GM19372 (cell line): Measurements from ENCODE around the gene CCDC73.
"Not testable (repeated sequence)": the region's sequence is repeated elsewhere in the genome, so short reads cannot be mapped to it uniquely, and the experiment has no call there.

Experiments
- ATAC-seq: cut with Tn5 transposase; IDR thresholded peaks from one replicate; pipeline ENCODE4 v1.9.1; 2021; ENCODE audit warnings: mild to moderate bottlenecking, low read depth, moderate library complexity; ENCODE audit not compliant: unreplicated experiment

The CCDC73 gene

DNA sequence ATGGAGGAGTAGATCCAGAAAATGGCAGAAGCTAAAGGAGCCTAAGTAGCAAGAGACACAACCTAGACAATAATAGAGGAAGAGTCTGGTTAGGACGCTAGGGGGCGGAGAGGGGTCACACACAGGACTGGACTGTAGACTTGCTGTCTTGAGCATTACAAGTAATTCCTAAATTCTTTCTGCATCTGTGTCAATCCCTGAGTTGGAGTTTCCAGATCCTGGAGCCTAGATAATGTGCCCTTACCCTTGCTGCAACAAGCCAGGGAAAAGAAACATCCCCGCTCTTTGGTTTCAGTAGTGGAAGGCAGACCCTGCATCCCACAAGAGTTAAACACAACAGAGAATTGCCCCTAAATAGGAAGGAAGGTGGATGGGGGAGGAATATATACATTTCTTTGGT is 14.9 kb upstream of the CCDC73 start:
- ATAC-seq, result peak; percentile 97

DNA sequence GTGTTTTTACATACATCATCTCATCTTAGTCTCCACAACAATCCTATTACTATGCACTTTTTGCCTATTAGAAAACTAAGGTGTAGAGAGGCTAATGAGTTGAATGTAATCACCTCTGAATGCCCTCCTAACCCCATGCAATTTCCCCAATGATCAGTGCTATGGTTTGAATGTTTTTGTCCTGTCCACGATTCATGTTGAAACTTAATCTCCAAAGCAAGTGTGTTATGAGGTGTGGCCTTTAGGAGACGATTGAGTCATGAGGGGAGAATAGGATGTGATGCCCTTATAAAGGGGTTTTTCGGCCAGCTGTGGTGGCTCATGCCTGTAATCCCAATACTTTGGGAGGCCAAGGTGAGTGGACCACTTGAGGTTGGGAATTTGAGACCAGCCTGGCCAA is 2.0 kb upstream of the CCDC73 start:
- ATAC-seq, result no peak

DNA sequence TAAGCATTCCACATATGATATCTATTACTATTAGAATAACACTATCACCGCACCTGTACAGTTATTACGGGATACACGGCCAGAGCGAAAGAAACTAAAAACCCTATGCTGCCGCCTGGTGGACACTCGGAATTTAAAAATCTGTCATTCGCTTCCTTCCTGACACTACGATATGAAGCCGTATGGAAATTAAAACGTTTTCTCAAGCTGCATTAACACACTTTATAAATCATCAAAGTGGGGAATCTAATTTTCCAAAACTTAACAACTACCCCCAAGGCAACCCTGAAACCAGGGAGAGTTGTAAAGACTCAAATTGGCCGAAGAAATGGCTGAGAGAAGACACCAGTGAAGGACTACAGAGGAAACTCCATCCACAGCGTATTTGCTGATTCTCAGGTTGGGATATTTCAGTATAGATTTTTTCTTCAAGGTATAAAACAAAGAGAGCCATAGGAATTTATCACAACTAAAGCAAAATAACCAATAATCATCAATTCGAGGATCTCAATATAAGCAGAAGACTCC is 1.4 kb downstream of the CCDC73 start:
- no peak for ATAC-seq

DNA sequence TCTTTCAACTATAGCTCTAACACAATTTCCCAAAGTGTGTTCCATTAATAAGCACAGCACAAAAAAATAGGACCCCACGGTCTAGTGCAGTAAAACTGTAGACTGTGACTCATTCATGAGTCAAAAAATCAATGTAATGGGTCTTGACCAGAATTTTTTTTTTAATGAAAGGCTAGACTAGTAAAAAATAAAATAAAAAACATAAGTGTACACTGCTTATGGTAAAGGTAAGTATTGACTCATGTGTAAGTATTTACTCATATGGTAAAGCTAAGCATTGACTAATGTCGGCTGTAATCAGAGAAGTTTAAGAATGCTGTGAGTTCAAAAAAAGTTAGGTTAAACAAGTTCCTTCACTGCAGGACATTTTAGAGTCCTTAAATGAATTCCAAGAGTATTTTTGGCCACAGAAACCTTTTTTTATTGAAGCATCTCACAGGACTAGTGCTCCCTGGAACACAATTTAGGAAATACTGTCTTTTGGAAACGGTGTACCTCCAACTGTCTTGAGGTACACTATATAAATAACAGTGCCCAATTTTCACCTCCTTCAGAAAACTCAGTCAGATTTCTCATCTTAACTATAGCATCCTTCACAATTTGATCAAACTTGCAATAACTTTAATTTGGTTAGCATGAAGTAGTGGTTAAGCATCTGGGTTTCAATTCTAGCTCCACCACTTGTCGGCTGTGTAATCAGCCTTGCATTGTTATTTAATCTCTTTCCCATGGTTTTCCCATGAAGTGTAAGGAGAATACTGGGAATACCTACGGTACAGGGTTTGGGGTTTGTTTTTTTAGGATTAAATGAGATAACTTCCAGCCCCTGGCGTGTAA is 2.1 kb downstream of the CCDC73 start:
- ATAC-seq, result no peak

DNA sequence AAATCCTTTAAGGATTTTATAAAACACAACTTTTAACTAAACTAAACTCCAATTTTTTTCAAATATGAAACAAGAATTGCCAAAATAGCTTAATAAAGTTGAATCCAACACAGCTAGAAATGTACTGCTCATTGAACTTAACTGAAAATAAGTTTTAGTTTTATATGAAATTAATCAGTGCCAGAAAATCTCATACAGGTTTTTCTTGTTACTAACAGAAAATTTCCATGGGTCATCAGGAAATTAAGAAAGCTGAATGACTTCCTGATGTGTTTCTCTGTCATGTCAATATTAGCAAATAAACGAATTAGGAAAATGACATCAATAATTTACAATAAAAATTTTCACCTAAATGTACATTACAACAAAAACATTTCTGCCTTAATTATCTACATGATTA is 3.5 kb downstream of the CCDC73 start:
- ATAC-seq, result no peak

DNA sequence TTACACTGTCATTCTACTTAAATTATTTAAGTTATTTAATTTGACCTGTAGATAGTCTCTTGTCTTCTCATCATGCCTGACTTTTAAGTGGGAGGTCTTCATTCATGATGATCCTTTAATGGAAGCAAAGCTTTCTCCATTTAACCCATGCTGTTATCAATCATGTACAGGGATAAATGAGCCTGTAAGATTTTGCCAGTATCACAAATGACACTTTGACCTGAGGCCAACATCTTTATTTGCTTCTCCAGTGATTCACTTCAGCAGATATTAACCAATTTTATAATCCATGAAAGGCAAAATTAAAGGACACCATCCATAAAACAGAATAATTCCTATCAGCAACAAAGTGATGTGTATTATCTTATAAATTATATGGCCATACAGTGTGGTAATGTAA is 7.7 kb downstream of the CCDC73 start:
- ATAC-seq, result no peak

DNA sequence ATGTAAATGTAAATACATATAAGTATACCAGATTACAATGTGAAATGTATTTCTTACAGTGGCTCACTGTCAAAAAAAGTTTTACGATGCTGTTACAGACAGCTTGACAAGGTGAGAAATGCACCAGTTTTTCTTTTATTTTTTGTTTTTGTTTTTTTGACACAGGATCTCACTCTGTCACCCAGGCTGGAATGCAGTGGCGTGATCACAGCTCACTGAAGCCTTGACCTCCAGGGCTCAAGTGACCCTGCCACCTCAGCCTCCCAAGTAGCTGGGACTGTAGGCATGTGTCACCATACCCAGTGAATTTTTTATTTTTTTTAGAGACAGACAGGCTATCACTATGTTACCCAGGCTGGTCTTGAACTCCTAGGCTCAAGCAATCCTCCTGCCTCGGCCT is 9.2 kb downstream of the CCDC73 start:
- ATAC-seq, result no peak

DNA sequence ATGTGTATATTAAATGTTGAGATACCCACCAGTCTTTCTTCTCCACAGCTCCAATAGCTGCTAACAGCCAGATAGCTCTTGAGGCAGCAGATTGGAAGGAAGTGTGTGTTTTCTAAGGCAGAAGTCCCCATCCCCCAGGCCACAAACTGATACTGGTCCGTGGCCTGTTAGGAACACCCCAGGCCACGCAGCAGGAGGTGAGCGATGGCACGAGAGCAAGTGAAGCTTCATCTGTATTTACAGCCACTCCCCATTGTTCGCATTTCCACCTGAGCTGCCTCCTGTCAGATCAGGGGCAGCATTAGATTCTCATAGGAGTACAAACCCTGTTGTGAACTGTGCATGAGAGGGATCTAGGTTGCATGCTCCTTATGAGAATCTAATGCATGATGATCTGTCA is 12.7 kb downstream of the CCDC73 start:
- no peak for ATAC-seq

DNA sequence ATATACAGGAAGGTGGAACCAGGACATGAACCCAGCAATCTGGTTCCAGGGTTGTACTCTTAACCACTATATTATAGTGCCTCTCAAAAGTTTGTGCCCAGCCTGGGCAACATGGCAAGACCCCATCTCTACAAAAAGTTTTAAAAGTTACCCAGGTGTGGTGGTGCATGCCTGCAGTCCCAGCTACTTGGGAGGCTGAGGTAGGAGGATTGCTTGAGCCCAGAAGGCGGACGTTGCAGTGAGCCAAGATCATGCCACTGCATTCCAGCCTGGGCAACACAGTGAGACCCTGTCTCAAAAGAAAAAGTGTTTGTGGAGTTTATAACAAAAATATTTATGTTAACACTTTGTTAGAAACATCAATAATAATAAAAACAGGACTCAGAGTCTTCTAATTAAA is 13.6 kb downstream of the CCDC73 start:
- not testable (repeated sequence) for ATAC-seq

DNA sequence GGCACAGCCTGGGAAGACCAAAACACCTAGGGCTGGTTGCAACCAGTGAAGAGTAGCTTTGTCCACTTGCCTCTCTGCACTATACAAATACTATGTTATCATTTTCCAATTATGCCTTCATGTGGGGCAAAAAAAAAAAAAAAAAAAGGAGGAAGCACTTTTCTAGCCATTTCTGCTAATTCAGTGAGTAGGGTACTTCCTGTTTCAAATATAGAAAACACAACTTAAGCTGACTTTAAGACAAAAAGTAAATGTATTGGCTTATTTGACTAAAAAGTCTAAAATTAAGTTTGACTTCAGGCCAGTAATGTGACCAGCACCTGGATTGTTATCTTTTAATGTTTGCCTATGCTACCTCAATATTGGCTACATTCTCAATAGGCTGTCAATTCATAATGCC is 15.3 kb downstream of the CCDC73 start:
- no peak for ATAC-seq

DNA sequence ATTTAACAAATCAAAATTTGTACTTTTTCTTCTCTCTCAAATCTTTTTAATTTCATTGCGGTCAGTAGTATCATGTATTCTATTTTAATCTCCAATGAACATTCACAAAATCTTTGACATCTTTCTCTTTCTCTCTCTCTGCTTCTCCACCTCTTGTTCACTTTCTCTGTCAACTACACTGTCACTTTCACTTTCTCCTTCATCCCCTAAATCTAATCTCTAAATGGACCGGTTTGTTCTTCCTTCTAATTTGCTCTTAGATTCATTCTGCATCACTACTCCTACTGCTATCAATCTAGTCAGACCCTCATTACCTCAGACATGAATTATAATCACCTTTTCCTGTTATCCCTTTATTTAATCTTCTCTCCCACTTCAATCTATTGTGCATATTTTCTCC is 18.6 kb downstream of the CCDC73 start:
- no peak for ATAC-seq

DNA sequence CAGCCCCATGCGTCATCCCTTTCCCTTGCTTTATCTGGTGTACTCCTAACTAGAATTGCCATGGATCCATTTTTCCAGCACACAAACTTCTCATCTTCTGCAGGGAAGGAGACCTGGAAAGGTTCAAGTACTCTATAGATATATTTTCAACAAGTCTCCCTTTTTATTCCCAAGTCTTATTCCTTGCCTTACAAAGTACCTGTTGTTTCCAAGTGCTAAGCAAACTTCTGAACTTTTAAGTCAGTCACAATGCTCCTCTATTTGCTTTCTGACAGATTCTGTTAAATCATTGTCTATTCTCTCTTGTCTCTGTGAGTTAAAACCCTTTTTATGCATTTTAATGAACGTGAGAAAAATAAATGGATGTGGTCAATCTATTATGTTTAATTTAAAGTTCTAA is 20.4 kb downstream of the CCDC73 start:
- no peak for ATAC-seq

DNA sequence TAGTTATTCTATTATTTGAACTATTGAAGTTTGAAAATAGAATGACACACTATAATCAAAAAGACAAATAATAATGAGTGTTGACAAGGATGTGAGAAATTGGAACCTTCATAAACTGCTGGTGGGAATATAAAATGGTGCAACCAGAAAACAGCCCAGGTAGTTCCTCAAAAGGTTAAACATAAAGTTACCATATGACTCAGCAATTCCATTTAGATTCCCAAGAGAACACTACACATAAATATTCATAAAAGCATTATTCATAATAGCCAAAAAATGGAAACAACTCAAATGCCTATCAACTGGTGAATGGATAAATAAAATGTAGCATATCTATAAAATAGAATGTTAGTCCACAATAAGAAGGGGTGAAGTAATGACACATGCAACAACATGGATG is 21.7 kb downstream of the CCDC73 start:
- ATAC-seq, result no peak

DNA sequence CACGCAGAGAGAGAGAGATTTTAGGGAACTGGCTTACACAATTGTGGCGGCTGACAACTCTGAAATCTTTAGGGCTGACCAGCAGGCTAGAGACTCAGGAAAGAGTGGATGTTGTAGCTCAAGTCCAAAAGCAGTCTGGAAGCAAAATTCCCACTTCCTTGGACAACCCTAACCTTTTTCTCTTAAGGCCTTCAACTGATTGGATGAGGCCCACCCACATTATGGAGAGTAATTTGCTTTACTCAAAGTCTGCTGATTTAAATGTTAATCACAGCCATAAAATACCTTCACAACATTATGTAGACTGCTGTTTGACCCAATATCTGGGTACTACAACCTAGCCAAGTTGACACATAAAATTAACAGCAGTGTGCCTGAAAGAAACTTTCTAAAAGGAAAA is 32.7 kb downstream of the CCDC73 start:
- not testable (repeated sequence) for ATAC-seq

DNA sequence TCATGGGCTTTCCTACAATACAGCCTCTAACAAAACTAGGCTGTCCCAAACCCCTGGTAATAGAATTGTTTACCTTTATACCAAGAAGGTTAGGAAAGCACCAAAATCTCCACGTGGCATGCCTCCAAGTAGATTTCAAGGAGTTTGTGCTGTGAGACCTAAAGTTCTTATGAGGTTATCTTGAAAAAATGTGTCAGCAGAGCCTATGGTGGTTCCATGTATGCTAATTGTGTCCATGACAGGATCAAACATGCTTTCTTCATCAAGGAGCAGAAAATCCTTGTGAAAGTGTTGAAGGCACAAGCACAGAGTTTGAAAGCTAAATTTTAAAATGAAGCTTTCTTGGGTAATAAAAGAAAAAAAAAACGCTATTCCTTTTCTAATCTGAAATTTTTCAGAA is 36.2 kb downstream of the CCDC73 start:
- no peak for ATAC-seq

DNA sequence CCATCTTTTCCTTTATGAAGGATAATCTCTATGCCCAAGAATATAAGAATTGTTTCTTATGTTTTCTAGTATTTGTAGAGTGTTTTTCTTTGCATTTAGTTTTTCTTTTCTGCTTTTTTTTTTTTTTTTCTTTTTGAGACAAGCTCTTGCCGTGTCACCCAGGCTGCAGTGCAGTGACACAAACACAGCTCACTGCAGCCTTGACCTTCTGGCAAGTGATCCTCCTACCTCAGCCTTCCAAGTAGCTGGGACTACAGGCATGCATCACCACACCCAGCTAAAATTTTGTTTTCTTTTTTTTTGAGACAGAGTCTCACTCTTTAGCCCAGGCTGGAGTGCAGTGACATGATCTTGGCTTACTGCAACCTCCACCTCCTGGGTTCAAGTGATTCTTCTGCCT is 41.3 kb downstream of the CCDC73 start:
- ATAC-seq, result not testable (repeated sequence)

DNA sequence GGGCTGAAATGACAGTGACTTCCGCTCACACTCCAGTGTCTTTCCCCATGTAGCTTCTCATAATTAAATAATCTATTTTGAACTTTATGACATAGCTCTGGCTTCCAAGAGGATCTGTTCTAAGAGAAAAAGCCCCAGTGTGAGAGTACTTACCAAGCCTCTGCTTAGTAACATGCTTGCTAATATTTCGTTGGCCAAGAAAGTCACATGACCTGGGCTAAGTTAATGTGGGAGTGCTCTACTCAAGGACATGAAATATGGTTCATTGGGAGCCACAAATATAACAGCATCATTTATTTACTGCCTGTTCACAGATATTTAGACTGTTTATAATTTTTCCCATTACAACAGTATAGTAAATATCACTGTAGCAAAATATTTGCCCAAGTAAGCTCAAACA is 42.5 kb downstream of the CCDC73 start:
- no peak for ATAC-seq

DNA sequence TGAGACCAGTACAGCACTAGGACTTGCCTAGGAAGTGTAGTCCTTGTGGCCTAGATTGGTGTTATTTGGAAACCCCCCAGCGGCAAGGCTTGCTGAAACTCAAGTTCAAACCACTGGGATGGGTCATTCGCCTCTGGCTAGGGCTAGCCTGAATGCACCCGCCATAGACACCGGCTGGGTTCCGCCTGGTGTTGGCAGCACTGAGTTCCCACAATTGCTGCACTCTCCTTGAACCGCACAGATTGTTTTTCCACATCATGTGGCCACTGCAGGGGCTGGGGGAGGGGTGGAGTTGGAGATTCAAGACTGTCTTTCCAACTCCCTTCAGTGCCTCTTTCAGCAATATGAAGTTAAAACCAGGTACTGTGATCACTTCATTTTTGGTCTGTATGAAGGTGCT is 43.1 kb downstream of the CCDC73 start:
- ATAC-seq, result no peak

DNA sequence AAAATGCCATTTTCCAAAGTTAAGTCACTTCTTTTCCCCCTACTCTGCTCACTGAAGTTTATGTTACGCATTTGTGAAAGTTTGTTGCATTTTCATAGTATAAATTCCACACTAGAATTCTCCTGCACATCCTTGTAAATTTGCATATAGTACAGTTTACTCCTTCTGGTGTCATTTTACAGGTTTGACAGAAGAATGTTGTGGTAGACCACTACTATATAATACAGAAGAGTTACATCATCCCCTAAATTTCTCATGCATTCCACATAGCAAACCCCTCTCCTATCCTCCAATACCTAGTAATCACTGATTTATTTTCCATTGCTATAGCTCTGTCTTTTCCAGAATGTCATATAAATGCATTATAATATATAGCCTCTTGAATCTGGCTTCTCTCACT is 64.5 kb downstream of the CCDC73 start:
- ATAC-seq, result no peak

DNA sequence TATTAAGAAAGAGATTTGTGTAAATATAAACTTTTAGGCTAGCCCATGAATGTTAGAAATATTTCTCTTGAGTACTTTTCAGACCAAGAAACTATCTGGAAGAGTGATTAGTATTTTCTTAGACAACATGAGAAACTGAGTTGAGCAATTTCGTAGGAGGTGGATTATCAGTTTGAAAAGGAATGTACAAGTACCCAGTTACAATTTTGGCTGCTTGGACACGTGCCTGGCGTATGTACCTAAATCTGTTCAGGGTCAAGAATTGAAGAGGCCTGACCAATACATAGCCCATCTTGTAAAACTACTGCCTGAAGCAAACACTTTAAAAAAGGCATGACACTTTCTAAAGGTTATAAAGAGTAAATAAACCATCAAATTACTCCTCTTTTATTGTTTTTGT is 71.1 kb downstream of the CCDC73 start:
- ATAC-seq, result no peak

DNA sequence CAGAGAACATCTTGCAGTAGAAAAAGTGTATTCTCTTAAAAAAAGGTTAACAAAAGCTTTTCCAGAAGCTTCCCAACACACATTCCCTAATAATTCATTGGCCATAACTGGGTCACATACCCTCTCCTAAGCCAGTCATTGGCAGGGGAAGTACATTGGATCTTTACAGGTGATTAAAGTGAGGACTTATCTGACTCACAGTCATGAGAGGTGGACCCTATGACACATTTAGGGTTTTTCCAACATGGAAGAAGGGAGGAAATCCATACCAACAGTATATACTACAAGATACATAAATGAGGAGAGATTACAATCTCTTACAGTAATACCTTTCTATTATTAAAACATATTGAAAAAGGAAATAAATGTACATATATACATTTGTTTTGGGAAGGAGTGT is 72.2 kb downstream of the CCDC73 start:
- ATAC-seq, result no peak

DNA sequence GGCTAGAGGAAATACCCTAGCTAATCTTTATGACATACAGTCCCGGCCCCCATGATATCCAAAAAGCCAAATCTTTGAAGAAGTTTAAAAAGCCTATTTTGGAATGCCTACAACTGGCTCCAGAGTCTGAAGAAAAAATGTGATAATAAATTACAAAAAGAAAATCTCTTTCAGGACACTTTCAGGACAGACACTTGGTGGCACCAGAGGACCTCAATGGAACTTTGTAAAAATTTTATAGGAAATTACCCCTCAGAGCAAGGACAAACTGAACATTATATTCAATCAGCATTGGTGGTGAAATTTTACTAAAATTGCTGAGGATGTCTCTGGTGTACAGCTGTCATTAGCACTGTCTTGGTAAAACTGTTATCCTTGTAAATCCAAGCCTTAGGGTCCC is 81.0 kb downstream of the CCDC73 start:
- no peak for ATAC-seq
